Hepatocyte (in vitro differentiated cells): Measurements from ENCODE around the gene SRPRA. TPM values are rescaled to one million over a fixed set of nuclear protein-coding genes. Genes with fewer than 3 reads are reported as not detected.
A peak's percentile ranks its signal among the peaks of the same experiment; 100 is the strongest.

Experiments
- DNase-seq: peaks from one replicate; pipeline ENCODE4 v3.0.0-alpha.2; 2016; ENCODE audit warnings: low spot score
- H2AFZ ChIP-seq: fragments of 200-600 bp; sonication (generic); 2 replicates; pipeline ENCODE4 v1.6.0; 2016; ENCODE audit warnings: antibody characterized with exemption, mild to moderate bottlenecking
- H3K27ac ChIP-seq: fragments of 200-600 bp; sonication (generic); 2 replicates; pipeline ENCODE4 v1.5.1; 2016; ENCODE audit warnings: mild to moderate bottlenecking
- H3K27me3 ChIP-seq: fragments of 200-600 bp; sonication (generic); 2 replicates; pipeline ENCODE4 v1.6.1; 2016
- H3K36me3 ChIP-seq: fragments of 200-600 bp; sonication (generic); replicated peaks from 2 replicates; pipeline ENCODE4 v1.5.1; 2016; ENCODE audit warnings: low read depth; ENCODE audit not compliant: insufficient read depth
- H3K4me1 ChIP-seq: fragments of 200-600 bp; sonication (generic); 2 replicates; pipeline ENCODE4 v1.5.1; 2016; ENCODE audit warnings: mild to moderate bottlenecking, moderate library complexity; ENCODE audit not compliant: insufficient read depth
- H3K4me2 ChIP-seq: fragments of 200-600 bp; sonication (generic); 2 replicates; pipeline ENCODE4 v1.6.0; 2016
- H3K4me3 ChIP-seq: fragments of 200-600 bp; sonication (generic); 2 replicates; pipeline ENCODE4 v1.5.1; 2016; ENCODE audit warnings: mild to moderate bottlenecking
- H3K79me2 ChIP-seq: fragments of 200-600 bp; sonication (generic); 2 replicates; pipeline ENCODE4 v1.6.0; 2017; ENCODE audit warnings: mild to moderate bottlenecking
- H3K9me2 ChIP-seq: fragments of 200-600 bp; sonication (generic); replicated peaks from 2 replicates; pipeline ENCODE4 v1.6.0; 2017; ENCODE audit warnings: mild to moderate bottlenecking; ENCODE audit not compliant: insufficient read depth
- H3K9me3 ChIP-seq: fragments of 200-600 bp; sonication (generic); 2 replicates; pipeline ENCODE4 v1.5.1; 2016; ENCODE audit warnings: low read depth, mild to moderate bottlenecking
- H4K20me1 ChIP-seq: fragments of 200-600 bp; sonication (generic); 2 replicates; pipeline ENCODE4 v1.6.0; 2016; ENCODE audit warnings: mild to moderate bottlenecking; ENCODE audit not compliant: insufficient read depth, poor library complexity, severe bottlenecking
- EZH2 ChIP-seq: fragments of 200-600 bp; sonication (generic); IDR thresholded peaks from 2 replicates; pipeline ENCODE4 v1.6.1; 2016; ENCODE audit warnings: antibody characterized with exemption, mild to moderate bottlenecking, borderline replicate concordance
- EZH2phosphoT487 ChIP-seq: fragments of 200-600 bp; sonication (generic); IDR thresholded peaks from one replicate; pipeline ENCODE4 v1.6.1; 2018; ENCODE audit warnings: antibody characterized with exemption, mild to moderate bottlenecking, low read depth, moderate library complexity; ENCODE audit not compliant: unreplicated experiment, severe bottlenecking
- WGBS: methylation state at CpG from one replicate; pipeline ENCODE4 v1.1.6; 2016; ENCODE audit warnings: low lambda C conversion rate; ENCODE audit errors: missing lambda C conversion rate; 5-methylcytosine and 5-hydroxymethylcytosine counted together
- polyA plus RNA-seq: library from polyadenylated mRNA; unstranded; fragments of >200 nt; fragmentation: Nextera tagmentation; extraction: Ambion mirVana; gene quantifications from 2 replicates; pipeline ENCODE4 v1.2.1, GENCODE V29; 2016
- total RNA-seq: library from RNA; depleted of rRNA; stranded (reverse); fragments of >200 nt; gene quantifications from 2 replicates; pipeline ENCODE4 v1.2.3, GENCODE V29; 2014
- TF ChIP-seq, protein P1 (sequence below): fragments of 200-600 bp; sonication (generic); IDR thresholded peaks from 2 replicates; pipeline ENCODE4 v1.5.1; 2016; ENCODE audit warnings: antibody characterized with exemption, mild to moderate bottlenecking; ENCODE audit not compliant: poor library complexity

SRPRA gene
- total and polyA plus RNA-seq, 2 experiments from 2014 or later, result 80.4 to 85.7 TPM

DNA sequence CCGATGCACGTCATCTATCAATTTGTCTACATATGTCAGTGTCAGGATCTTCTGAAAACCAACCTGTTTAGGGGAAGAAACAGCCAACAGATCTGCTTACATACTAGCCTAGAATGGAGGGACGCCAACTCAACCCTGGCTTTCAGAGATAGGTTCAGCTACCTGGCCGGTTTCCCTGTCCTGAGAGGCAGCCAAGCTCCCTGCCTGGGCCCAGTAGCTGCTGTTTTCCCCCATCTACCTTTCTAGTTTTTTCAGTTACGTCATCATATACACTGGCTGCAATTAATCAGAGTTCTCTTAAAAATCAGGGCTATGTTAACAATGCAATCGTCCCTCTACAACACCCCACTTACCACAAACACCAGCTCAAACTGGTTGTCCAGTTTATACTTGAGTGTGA lies 1.0 kb downstream of the SRPRA start:
- Histone ChIP-seq H3K4me2 (peak overlapping the region; percentile 97), H3K9me3 (no peaks in the 10 kb centered on the region), H3K27ac (peak overlapping the region; percentile 93), H3K9me2 (no peaks in the 10 kb centered on the region), H2AFZ (peak overlapping the region; percentile 66), H3K4me3 (peak overlapping the region; percentile 87), H3K79me2 (peaks cover 34% of the 10 kb centered on the region), H4K20me1 (peaks cover 6% of the 10 kb centered on the region), H3K4me1 (peaks cover 17% of the 10 kb centered on the region), H3K27me3 (no peaks in the 10 kb centered on the region), H3K36me3 (peaks cover 9% of the 10 kb centered on the region)
- TF ChIP-seq EZH2, result no peak
- no peak for TF ChIP-seq EZH2phosphoT487
- TF ChIP-seq, protein P1, sequence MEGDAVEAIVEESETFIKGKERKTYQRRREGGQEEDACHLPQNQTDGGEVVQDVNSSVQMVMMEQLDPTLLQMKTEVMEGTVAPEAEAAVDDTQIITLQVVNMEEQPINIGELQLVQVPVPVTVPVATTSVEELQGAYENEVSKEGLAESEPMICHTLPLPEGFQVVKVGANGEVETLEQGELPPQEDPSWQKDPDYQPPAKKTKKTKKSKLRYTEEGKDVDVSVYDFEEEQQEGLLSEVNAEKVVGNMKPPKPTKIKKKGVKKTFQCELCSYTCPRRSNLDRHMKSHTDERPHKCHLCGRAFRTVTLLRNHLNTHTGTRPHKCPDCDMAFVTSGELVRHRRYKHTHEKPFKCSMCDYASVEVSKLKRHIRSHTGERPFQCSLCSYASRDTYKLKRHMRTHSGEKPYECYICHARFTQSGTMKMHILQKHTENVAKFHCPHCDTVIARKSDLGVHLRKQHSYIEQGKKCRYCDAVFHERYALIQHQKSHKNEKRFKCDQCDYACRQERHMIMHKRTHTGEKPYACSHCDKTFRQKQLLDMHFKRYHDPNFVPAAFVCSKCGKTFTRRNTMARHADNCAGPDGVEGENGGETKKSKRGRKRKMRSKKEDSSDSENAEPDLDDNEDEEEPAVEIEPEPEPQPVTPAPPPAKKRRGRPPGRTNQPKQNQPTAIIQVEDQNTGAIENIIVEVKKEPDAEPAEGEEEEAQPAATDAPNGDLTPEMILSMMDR, result no peak
- WGBS, result 82% methylated on average over 6 of the region's 6 CpGs
- DNase-seq, result no peak

DNA sequence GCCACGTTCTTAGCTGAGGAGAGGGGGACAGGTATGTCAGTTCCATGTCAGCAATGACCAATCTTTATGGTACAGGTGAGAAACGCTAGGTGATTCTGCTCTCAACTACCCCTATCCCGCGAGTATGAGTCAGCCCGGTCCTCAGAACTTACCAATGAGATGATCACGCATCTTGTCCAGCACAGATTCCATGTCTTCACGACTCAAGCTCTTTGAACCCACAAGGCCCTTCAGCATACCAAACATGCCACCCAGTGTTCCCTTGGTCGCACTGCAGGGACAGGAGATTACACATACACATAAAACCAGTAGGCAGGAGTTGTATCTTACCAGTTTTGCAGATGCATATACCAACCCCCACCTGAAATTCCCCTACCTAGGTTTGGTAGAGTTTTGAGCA lies 2.9 kb downstream of the SRPRA start:
- Histone ChIP-seq H3K27ac (no peak overlapping the region), H4K20me1 (peaks cover 6% of the 10 kb centered on the region), H3K36me3 (peaks cover 9% of the 10 kb centered on the region), H3K27me3 (no peaks in the 10 kb centered on the region), H3K79me2 (peaks cover 34% of the 10 kb centered on the region), H3K4me1 (peaks cover 17% of the 10 kb centered on the region), H3K4me2 (no peak overlapping the region), H3K9me2 (no peaks in the 10 kb centered on the region), H2AFZ (no peak overlapping the region), H3K9me3 (no peaks in the 10 kb centered on the region), H3K4me3 (no peak overlapping the region)
- no peak for DNase-seq
- TF ChIP-seq, protein P1, result no peak
- TF ChIP-seq EZH2phosphoT487 (no peak), EZH2 (no peak)
- 97% methylated on average over 8 of the region's 8 CpGs for WGBS

DNA sequence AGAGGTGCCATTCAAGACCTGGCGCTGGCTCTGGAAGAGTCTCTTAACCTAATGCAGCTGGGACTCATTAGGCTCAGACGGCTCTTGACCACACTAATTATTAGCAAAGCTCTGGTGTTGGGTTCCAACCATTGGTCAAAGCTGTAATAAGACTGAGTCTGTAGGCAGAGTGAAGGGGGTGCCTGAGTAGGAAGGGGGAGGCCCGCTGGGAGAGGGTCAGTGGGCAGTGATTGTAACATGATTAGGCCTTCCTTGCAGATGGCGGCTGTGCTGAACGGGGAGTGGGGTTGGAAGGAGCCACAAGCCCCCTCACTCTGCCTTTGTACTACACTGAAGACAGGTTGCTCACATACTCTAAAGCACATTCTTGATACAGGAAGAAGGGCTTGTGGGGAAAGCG lies 5.2 kb downstream of the SRPRA start:
- Histone ChIP-seq H2AFZ (no peak overlapping the region), H3K9me2 (no peaks in the 10 kb centered on the region), H3K27ac (no peak overlapping the region), H3K4me3 (no peak overlapping the region), H3K79me2 (peaks cover 18% of the 10 kb centered on the region), H3K36me3 (peaks cover 9% of the 10 kb centered on the region), H3K27me3 (no peaks in the 10 kb centered on the region), H3K4me1 (peaks cover 10% of the 10 kb centered on the region), H3K4me2 (no peak overlapping the region), H4K20me1 (peaks cover 6% of the 10 kb centered on the region), H3K9me3 (no peaks in the 10 kb centered on the region)
- WGBS, result 83% methylated on average over 6 of the region's 6 CpGs
- TF ChIP-seq, protein P1, result no peak
- TF ChIP-seq EZH2 (no peak), EZH2phosphoT487 (no peak)
- DNase-seq, result no peak

DNA sequence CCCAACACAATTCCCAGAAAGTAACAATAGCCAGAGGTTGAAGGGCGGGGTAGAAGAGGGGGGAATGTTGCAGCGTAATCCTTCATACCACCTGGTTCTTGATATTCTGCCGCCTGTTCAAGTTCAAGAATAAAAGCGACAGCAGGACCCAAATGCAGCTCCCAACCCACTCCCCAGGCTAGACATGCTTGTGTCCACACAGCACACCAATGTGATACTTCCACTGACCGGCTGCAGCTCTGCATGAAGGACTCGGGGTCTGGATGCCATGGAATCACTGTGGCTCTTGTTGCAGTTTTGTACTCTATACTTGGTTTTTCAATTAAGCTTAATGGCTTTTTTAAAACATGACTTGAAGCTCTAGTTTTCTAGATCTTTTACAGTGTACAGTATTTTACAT lies 6.5 kb downstream of the SRPRA start:
- Histone ChIP-seq H3K4me2 (no peak overlapping the region), H3K79me2 (peaks cover 8% of the 10 kb centered on the region), H3K27me3 (no peaks in the 10 kb centered on the region), H3K4me1 (peaks cover 3% of the 10 kb centered on the region), H2AFZ (no peak overlapping the region), H3K9me2 (no peaks in the 10 kb centered on the region), H3K36me3 (peaks cover 6% of the 10 kb centered on the region), H4K20me1 (peaks cover 6% of the 10 kb centered on the region), H3K9me3 (no peaks in the 10 kb centered on the region), H3K4me3 (no peak overlapping the region), H3K27ac (no peak overlapping the region)
- WGBS, result 96% methylated on average over 6 of the region's 6 CpGs
- TF ChIP-seq, protein P1, result no peak
- no peak for TF ChIP-seq EZH2phosphoT487
- no peak for TF ChIP-seq EZH2
- no peak for DNase-seq
